Neuronal stem cell (in vitro differentiated cells): ENCODE measurements around the gene LRRC42.

ENCODE experiments used
- DNase-seq: peaks from one replicate; pipeline ENCODE4 v3.0.0-alpha.2; 2013; ENCODE audit warnings: low spot score
- H2AFZ ChIP-seq: one replicate; pipeline ENCODE4 v1.6.1; 2013; ENCODE audit warnings: mild to moderate bottlenecking, low read length, inconsistent platforms
- H2AK5ac ChIP-seq: 2 replicates; pipeline ENCODE4 v1.6.1; 2013; ENCODE audit warnings: low read depth, mild to moderate bottlenecking, inconsistent platforms, low read length, moderate library complexity, mixed read lengths
- H2BK120ac ChIP-seq: 2 replicates; pipeline ENCODE4 v1.6.1; 2013; ENCODE audit warnings: low read depth, mild to moderate bottlenecking, inconsistent platforms, low read length, moderate library complexity, mixed read lengths
- H2BK12ac ChIP-seq: one replicate; pipeline ENCODE4 v1.6.1; 2013; ENCODE audit warnings: low read length, inconsistent platforms
- H2BK15ac ChIP-seq: 2 replicates; pipeline ENCODE4 v1.6.1; 2013; ENCODE audit warnings: mild to moderate bottlenecking, low read length, inconsistent platforms, mixed read lengths
- H2BK5ac ChIP-seq: one replicate; pipeline ENCODE4 v1.6.1; 2013; ENCODE audit warnings: inconsistent platforms, mild to moderate bottlenecking, low read length, moderate library complexity
- H3K14ac ChIP-seq: one replicate; pipeline ENCODE4 v1.6.1; 2013; ENCODE audit warnings: low read length, inconsistent platforms
- H3K18ac ChIP-seq: 2 replicates; pipeline ENCODE4 v1.6.1; 2013; ENCODE audit warnings: low read length, inconsistent platforms
- H3K23ac ChIP-seq: 2 replicates; pipeline ENCODE4 v1.6.1; 2013; ENCODE audit warnings: low read depth, mild to moderate bottlenecking, mixed read lengths, low read length, inconsistent platforms; ENCODE audit not compliant: poor library complexity
- H3K27ac ChIP-seq: replicated peaks from 3 replicates; pipeline ENCODE4 v1.5.1; 2013; ENCODE audit warnings: low read length, inconsistent platforms
- H3K27me3 ChIP-seq, 3 experiments: 2 replicates each; pipeline ENCODE4 v1.6.1; 2013; ENCODE audit warnings: low read length in 3 of 3, mild to moderate bottlenecking in 2 of 3, inconsistent platforms in 1 of 3, low read depth in 1 of 3, mixed read lengths in 1 of 3, moderate library complexity in 1 of 3; ENCODE audit not compliant: control insufficient read depth in 3 of 3, insufficient read depth in 3 of 3
- H3K36me3 ChIP-seq, 2 donors: replicated peaks in 1 of 2; 2 replicates each; pipeline ENCODE4 v1.6.1; 2013; ENCODE audit warnings: low read length in 2 of 2; ENCODE audit not compliant: control insufficient read depth in 2 of 2, insufficient read depth in 2 of 2
- H3K4ac ChIP-seq: 2 replicates; pipeline ENCODE4 v1.6.1; 2013; ENCODE audit warnings: inconsistent platforms, mild to moderate bottlenecking, low read length, moderate library complexity
- H3K4me1 ChIP-seq, 2 donors: 1 replicate in 1 of 2; 2 replicates in 1 of 2; pipeline ENCODE4 v1.6.1; 2013; ENCODE audit warnings: low read length in 2 of 2, low read depth in 1 of 2; ENCODE audit not compliant: control insufficient read depth in 2 of 2, insufficient read depth in 1 of 2
- H3K4me2 ChIP-seq: one replicate; pipeline ENCODE4 v1.6.1; 2013; ENCODE audit warnings: mild to moderate bottlenecking, low read length, inconsistent platforms; ENCODE audit not compliant: insufficient read depth, poor library complexity, severe bottlenecking
- H3K4me3 ChIP-seq, 2 donors: 2 replicates each; pipeline ENCODE4 v1.5.1; 2013; ENCODE audit warnings: low read length in 2 of 2, mild to moderate bottlenecking in 2 of 2, inconsistent platforms in 1 of 2, moderate library complexity in 1 of 2
- H3K79me1 ChIP-seq: one replicate; pipeline ENCODE4 v1.6.1; 2013; ENCODE audit warnings: low read depth, mild to moderate bottlenecking, inconsistent platforms, low read length, moderate library complexity
- H3K9ac ChIP-seq: one replicate; pipeline ENCODE4 v1.6.1; 2013; ENCODE audit warnings: mild to moderate bottlenecking, low read depth, low read length, inconsistent platforms; ENCODE audit not compliant: poor library complexity
- H3K9me3 ChIP-seq, 2 donors: replicated peaks in 1 of 2; 2 replicates each; pipeline versions ENCODE3 to v1.6.1; 2013; ENCODE audit warnings: low read length in 2 of 2, mild to moderate bottlenecking in 2 of 2, inconsistent platforms in 1 of 2, low read depth in 1 of 2, mixed read lengths in 1 of 2, moderate library complexity in 1 of 2; ENCODE audit not compliant: control insufficient read depth in 2 of 2, insufficient read depth in 1 of 2
- H4K8ac ChIP-seq: one replicate; pipeline ENCODE4 v1.6.1; 2013; ENCODE audit warnings: low read depth, mild to moderate bottlenecking, inconsistent platforms, low read length, moderate library complexity
- H4K91ac ChIP-seq: one replicate; pipeline ENCODE4 v1.6.1; 2013; ENCODE audit warnings: low read length, low read depth, mild to moderate bottlenecking, inconsistent platforms; ENCODE audit not compliant: poor library complexity
- whole genome bisulfite sequencing, 2 donors: extraction: QIAGEN DNeasy Blood & Tissue Kit; methylation state at CpG; one replicate each; pipeline ENCODE4 v1.1.7; 2013; ENCODE audit warnings: missing lambda C conversion rate in 2 of 2, mixed read lengths in 1 of 2; ENCODE audit not compliant: insufficient read length in 2 of 2, insufficient replicate concordance in 1 of 2; ENCODE audit errors: extremely low coverage in 2 of 2; 5-methylcytosine and 5-hydroxymethylcytosine counted together

LRRC42 gene

GRCh38 chr1:53949023-53949990 is 3.2 kb downstream of the LRRC42 start:
- no peak overlapping the region for H3K4me3 ChIP-seq
- no peak overlapping the region for H3K18ac ChIP-seq
- no peak overlapping the region for H3K14ac ChIP-seq
- H4K8ac ChIP-seq: no peak overlapping the region
- H3K36me3 ChIP-seq: peaks cover 11 to 44% of the 10 kb centered on the region in 2 donors
- no peak overlapping the region for H2BK5ac ChIP-seq
- H3K4ac ChIP-seq: no peak overlapping the region
- no peak overlapping the region for H2BK120ac ChIP-seq
- H2AFZ ChIP-seq: no peak overlapping the region
- no peaks in the 10 kb centered on the region for H3K9me3 ChIP-seq
- peak; percentile 39 for DNase-seq
- H2BK12ac ChIP-seq: no peak overlapping the region
- no peak overlapping the region for H3K4me2 ChIP-seq
- peaks cover 4 to 7% of the 10 kb centered on the region in 2 donors for H3K4me1 ChIP-seq
- H3K23ac ChIP-seq: no peak overlapping the region
- no peak overlapping the region for H3K9ac ChIP-seq
- no peak overlapping the region for H2AK5ac ChIP-seq
- no CpG with 5 or more reads among the region's 4 CpGs for WGBS, 2 donors
- no peak overlapping the region for H2BK15ac ChIP-seq
- no peak overlapping the region for H3K27ac ChIP-seq
- H3K79me1 ChIP-seq: peaks cover 7% of the 10 kb centered on the region
- H4K91ac ChIP-seq: no peak overlapping the region
- no peaks in the 10 kb centered on the region for H3K27me3 ChIP-seq

DNA sequence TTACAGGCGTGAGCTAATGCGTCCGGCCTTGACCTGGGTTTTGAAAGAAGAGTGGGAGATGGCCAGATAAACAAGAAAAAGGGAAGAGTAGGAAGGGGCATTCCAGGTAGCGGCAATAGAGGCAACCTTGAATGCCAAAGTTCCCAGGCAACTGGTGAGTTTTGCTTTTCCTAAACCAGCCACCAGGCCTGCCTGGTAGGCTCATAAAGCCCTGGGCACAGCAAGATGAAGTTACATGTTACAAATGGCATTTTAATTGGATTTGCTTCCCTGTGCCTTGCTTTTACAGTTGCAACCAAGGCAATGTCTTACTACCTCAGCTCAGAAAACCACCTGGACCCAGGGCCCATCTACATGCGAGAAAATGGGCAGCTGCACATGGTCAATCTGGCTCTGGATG is 5.5 kb downstream of the LRRC42 start:
- no peak overlapping the region for H2BK120ac ChIP-seq
- H3K9ac ChIP-seq: no peak overlapping the region
- no peak overlapping the region for H3K4ac ChIP-seq
- H4K8ac ChIP-seq: no peak overlapping the region
- H2BK12ac ChIP-seq: no peak overlapping the region
- no CpG with 5 or more reads among the region's 5 CpGs for WGBS, 2 donors
- H3K4me2 ChIP-seq: no peak overlapping the region
- H3K79me1 ChIP-seq: peaks cover 2% of the 10 kb centered on the region
- H3K27ac ChIP-seq: no peak overlapping the region
- no peak overlapping the region for H3K4me3 ChIP-seq
- no peak overlapping the region for H2BK5ac ChIP-seq
- DNase-seq: no peak
- H2BK15ac ChIP-seq: no peak overlapping the region
- no peak overlapping the region for H2AFZ ChIP-seq
- no peak overlapping the region for H3K18ac ChIP-seq
- H2AK5ac ChIP-seq: no peak overlapping the region
- H3K23ac ChIP-seq: no peak overlapping the region
- H3K14ac ChIP-seq: no peak overlapping the region
- no peak overlapping the region for H4K91ac ChIP-seq
- peaks cover 16 to 63% of the 10 kb centered on the region in 2 donors for H3K36me3 ChIP-seq
- H3K9me3 ChIP-seq: no peaks in the 10 kb centered on the region
- H3K4me1 ChIP-seq: peaks cover 2 to 6% of the 10 kb centered on the region in 2 donors
- H3K27me3 ChIP-seq: no peaks in the 10 kb centered on the region

GRCh38 chr1:53954128-53954527 is 8.0 kb downstream of the LRRC42 start:
- Histone ChIP-seq H4K8ac (no peak overlapping the region), H3K9ac (no peak overlapping the region), H2AFZ (no peak overlapping the region), H2BK12ac (no peak overlapping the region), H3K4ac (no peak overlapping the region), H2BK15ac (no peak overlapping the region), H2AK5ac (no peak overlapping the region), H3K27me3 (no peaks in the 10 kb centered on the region), H3K4me2 (no peak overlapping the region), H3K27ac (no peak overlapping the region), H2BK120ac (no peak overlapping the region), H3K14ac (no peak overlapping the region), H3K4me1 (no peaks in the 10 kb centered on the region), H3K4me3 (no peak overlapping the region), H2BK5ac (no peak overlapping the region), H4K91ac (no peak overlapping the region), H3K79me1 (peaks cover 1% of the 10 kb centered on the region), H3K23ac (no peak overlapping the region), H3K9me3 (no peaks in the 10 kb centered on the region), H3K36me3 (peaks cover 21 to 73% of the 10 kb centered on the region in 2 donors), H3K18ac (no peak overlapping the region)
- DNase-seq: no peak
- no CpG with 5 or more reads among the region's 2 CpGs for WGBS, 2 donors

DNA sequence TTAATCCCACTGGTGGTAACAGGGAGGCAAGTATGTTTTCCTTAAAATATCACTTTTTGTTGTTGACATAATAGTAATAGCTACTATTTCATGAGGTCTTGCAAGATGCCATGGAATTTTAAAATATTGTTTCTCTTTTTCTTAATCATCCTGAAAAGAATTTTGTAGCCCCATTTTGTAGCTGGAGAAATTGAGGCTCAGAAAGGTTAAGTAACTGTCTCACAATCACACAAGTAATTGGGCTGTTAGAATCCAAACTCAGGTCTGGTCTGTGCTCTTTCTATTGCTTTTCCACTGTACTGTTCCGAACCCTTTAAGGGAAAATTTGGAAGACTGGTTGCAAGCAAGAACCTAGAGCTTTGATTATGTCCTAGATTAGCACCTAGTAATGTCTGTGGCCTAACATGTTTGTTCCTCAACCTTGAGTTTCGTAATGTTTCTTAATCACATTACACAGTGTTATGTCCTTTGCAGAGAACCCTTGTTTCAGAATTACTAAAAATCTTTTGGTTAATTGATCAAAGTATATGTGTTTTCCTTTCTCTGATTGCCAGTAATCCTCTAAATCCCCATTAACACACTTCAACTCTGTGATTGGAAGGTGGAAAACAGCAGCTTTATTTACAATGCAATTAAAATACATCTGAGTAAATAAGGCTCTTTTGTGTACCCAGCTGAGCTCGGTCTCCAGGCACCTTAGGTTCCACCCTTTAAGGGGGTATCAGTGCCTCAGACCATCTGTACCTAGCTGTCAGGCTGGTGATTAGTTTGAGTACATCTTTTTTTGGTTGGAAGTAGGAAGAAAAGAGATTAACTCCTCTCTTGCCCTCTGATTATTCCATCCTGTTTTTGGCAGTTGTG is 10.4 kb downstream of the LRRC42 start:
- H3K4me3 ChIP-seq: no peak overlapping the region
- H3K27ac ChIP-seq: no peak overlapping the region

More for the DNA sequence above, 10.4 kb downstream of the LRRC42 start:
- no peak overlapping the region for H2BK12ac ChIP-seq
- peaks cover 27 to 92% of the 10 kb centered on the region in 2 donors for H3K36me3 ChIP-seq
- no CpG with 5 or more reads among the region's 3 CpGs for WGBS, 2 donors
- no peak overlapping the region for H4K91ac ChIP-seq
- no peak overlapping the region for H3K9ac ChIP-seq
- H2AFZ ChIP-seq: no peak overlapping the region
- H3K23ac ChIP-seq: no peak overlapping the region
- no peak for DNase-seq
- no peak overlapping the region for H2BK120ac ChIP-seq
- H3K9me3 ChIP-seq: no peaks in the 10 kb centered on the region
- no peak overlapping the region for H3K4ac ChIP-seq
- no peaks in the 10 kb centered on the region for H3K4me1 ChIP-seq
- no peak overlapping the region for H2AK5ac ChIP-seq
- no peak overlapping the region for H3K14ac ChIP-seq
- H3K4me2 ChIP-seq: no peak overlapping the region
- H2BK15ac ChIP-seq: no peak overlapping the region
- peaks cover 1% of the 10 kb centered on the region for H3K79me1 ChIP-seq
- no peak overlapping the region for H2BK5ac ChIP-seq
- no peak overlapping the region for H3K18ac ChIP-seq
- H3K27me3 ChIP-seq: no peaks in the 10 kb centered on the region
- no peak overlapping the region for H4K8ac ChIP-seq
